ELF-1 (cell line): Measurements from ENCODE around the gene SIRT7.
"Not testable (repeated sequence)": the region's sequence is repeated elsewhere in the genome, so short reads cannot be mapped to it uniquely, and the experiment has no call there.

ENCODE experiments used
- DNase-seq: peaks from one replicate; pipeline ENCODE4 v3.0.0-alpha.2; 2016; ENCODE audit warnings: low read depth, low spot score

The SIRT7 gene

GRCh38 chr17:81920612-81921536 lies 2.9 kb upstream of the SIRT7 start:
- no peak for DNase-seq

GRCh38 chr17:81918832-81919545 lies 1.0 kb upstream of the SIRT7 start:
- DNase-seq: no peak

GRCh38 chr17:81918333-81918669 lies 325 bp upstream of the SIRT7 start:
- not testable (repeated sequence) for DNase-seq

- no peak for DNase-seq
Measured at GRCh38 chr17:81916234-81917001, 1.6 kb downstream of the SIRT7 start.

GRCh38 chr17:81915331-81915730 lies 2.6 kb downstream of the SIRT7 start:
- no peak for DNase-seq

GRCh38 chr17:81914103-81914850 lies 3.7 kb downstream of the SIRT7 start:
- DNase-seq: no peak

- DNase-seq: no peak
Measured at GRCh38 chr17:81913394-81914102, 4.4 kb downstream of the SIRT7 start.

- no peak for DNase-seq
Measured at GRCh38 chr17:81912441-81913309, 5.3 kb downstream of the SIRT7 start.

GRCh38 chr17:81911969-81912368 lies 6.0 kb downstream of the SIRT7 start:
- no peak for DNase-seq

GRCh38 chr17:81911277-81911961 lies 6.6 kb downstream of the SIRT7 start, which contains the start of gene PCYT2:
Gene PCYT2 (minus strand): TSS chr17:81911399. CDS start chr17:81911355, 44 bp downstream.
- DNase-seq: peak; percentile 81

GRCh38 chr17:81910840-81911276 lies 7.1 kb downstream of the SIRT7 start:
- DNase-seq: no peak

- peak; percentile 58 for DNase-seq
Measured at GRCh38 chr17:81909966-81910839, 7.8 kb downstream of the SIRT7 start.

GRCh38 chr17:81909231-81909630 lies 8.7 kb downstream of the SIRT7 start:
- DNase-seq: no peak

- DNase-seq: no peak
Measured at GRCh38 chr17:81908793-81909192, 9.2 kb downstream of the SIRT7 start.

GRCh38 chr17:81907219-81908145 lies 10.5 kb downstream of the SIRT7 start:
- no peak for DNase-seq

- no peak for DNase-seq
Measured at GRCh38 chr17:81906476-81907218, 11.3 kb downstream of the SIRT7 start.
